ENCODE data around the gene LRRIQ3.
A peak's percentile ranks its signal among the peaks of the same experiment; 100 is the strongest.

Gene LRRIQ3

GRCh38 chr1:74197657-74198552, at the start of gene LRRIQ3, which contains the start of gene FPGT:
Gene LRRIQ3 (minus strand): TSS chr1:74198176. CDS start chr1:74183684, 14,492 bp downstream.
Gene FPGT (plus strand): TSS chr1:74198242. CDS start chr1:74198279, 37 bp downstream.
- no peak for TF ChIP-seq CTCF (IDR thresholded peaks at IDR 0.05; ENCODE audit: unreplicated experiment in 3 of 3)
- Mint-ChIP-seq H3K4me1 (peaks cover 10% of the 10 kb centered on the region), H3K27ac (peak within 1 kb of the TSS; percentile 92 to 98 (median 94)), H3K4me3 (peak within 1 kb of the TSS; percentile 88 to 93 (median 89)), H3K27me3 (ENCODE audit: low read depth) (no peaks in the 10 kb centered on the region), H3K36me3 (ENCODE audit: low read depth) (peaks cover 7% of the 10 kb centered on the region), H3K9me3 (no peaks in the 10 kb centered on the region)

- H3K27ac Mint-ChIP-seq = peak overlapping the region; percentile 67 to 89 (median 85)
- peaks cover 2% of the 10 kb centered on the region for H3K9me3 Mint-ChIP-seq
- peaks cover 3% of the 10 kb centered on the region for H3K36me3 Mint-ChIP-seq (ENCODE audit: low read depth)
- H3K4me1 Mint-ChIP-seq = peaks cover 31% of the 10 kb centered on the region
- no peaks in the 10 kb centered on the region for H3K27me3 Mint-ChIP-seq (ENCODE audit: low read depth)
- no peak overlapping the region for H3K4me3 Mint-ChIP-seq
- no peak for TF ChIP-seq CTCF (IDR thresholded peaks at IDR 0.05; ENCODE audit: unreplicated experiment in 3 of 3)
Observed at GRCh38 chr1:74246315-74246714, 48.3 kb upstream of the LRRIQ3 start.

GRCh38 chr1:74245168-74245772, 47.3 kb upstream of the LRRIQ3 start:
- Mint-ChIP-seq H3K4me3 (no peak overlapping the region), H3K9me3 (peaks cover 2% of the 10 kb centered on the region), H3K27ac (peak overlapping the region; percentile 67 to 89 (median 85)), H3K36me3 (ENCODE audit: low read depth) (peaks cover 3% of the 10 kb centered on the region), H3K4me1 (peaks cover 31% of the 10 kb centered on the region), H3K27me3 (ENCODE audit: low read depth) (no peaks in the 10 kb centered on the region)
- no peak for TF ChIP-seq CTCF (IDR thresholded peaks at IDR 0.05; ENCODE audit: unreplicated experiment in 3 of 3)

GRCh38 chr1:74237787-74238186, 39.8 kb upstream of the LRRIQ3 start:
- H3K36me3 Mint-ChIP-seq (ENCODE audit: low read depth) = no peaks in the 10 kb centered on the region
- H3K9me3 Mint-ChIP-seq = no peaks in the 10 kb centered on the region
- no peak overlapping the region for H3K4me3 Mint-ChIP-seq
- H3K27ac Mint-ChIP-seq = no peak overlapping the region
- H3K27me3 Mint-ChIP-seq (ENCODE audit: low read depth) = no peaks in the 10 kb centered on the region
- no peaks in the 10 kb centered on the region for H3K4me1 Mint-ChIP-seq
- no peak for TF ChIP-seq CTCF (IDR thresholded peaks at IDR 0.05; ENCODE audit: unreplicated experiment in 3 of 3)

- TF ChIP-seq CTCF (IDR thresholded peaks at IDR 0.05; ENCODE audit: unreplicated experiment in 3 of 3) = no peak
- H3K4me3 Mint-ChIP-seq = no peak overlapping the region
- no peak overlapping the region for H3K27ac Mint-ChIP-seq
- no peaks in the 10 kb centered on the region for H3K36me3 Mint-ChIP-seq (ENCODE audit: low read depth)
- H3K4me1 Mint-ChIP-seq = no peaks in the 10 kb centered on the region
- no peaks in the 10 kb centered on the region for H3K27me3 Mint-ChIP-seq (ENCODE audit: low read depth)
- H3K9me3 Mint-ChIP-seq = no peaks in the 10 kb centered on the region
Observed at GRCh38 chr1:74237035-74237434, 39.1 kb upstream of the LRRIQ3 start.
